ENCODE measurements around the gene CSRP1. TPM values are rescaled to one million over a fixed set of nuclear protein-coding genes. Genes with fewer than 3 reads are reported as not detected.
"Not testable (repeated sequence)": the region's sequence is repeated elsewhere in the genome, so short reads cannot be mapped to it uniquely, and the experiment has no call there.

CSRP1 gene
- total RNA-seq, 1 donor from 2014 or later = 67.7 TPM

- peak; percentile 88 for DNase-seq (ENCODE audit: low spot score)
- ATAC-seq = peak; percentile 88
These were observed 25.0 kb downstream of the CSRP1 start for GRCh38 chr1:201481761-201482493.

GRCh38 chr1:201481004-201481380, 25.9 kb downstream of the CSRP1 start:
- ATAC-seq (no peak), DNase-seq (ENCODE audit: low spot score) (no peak)

DNA sequence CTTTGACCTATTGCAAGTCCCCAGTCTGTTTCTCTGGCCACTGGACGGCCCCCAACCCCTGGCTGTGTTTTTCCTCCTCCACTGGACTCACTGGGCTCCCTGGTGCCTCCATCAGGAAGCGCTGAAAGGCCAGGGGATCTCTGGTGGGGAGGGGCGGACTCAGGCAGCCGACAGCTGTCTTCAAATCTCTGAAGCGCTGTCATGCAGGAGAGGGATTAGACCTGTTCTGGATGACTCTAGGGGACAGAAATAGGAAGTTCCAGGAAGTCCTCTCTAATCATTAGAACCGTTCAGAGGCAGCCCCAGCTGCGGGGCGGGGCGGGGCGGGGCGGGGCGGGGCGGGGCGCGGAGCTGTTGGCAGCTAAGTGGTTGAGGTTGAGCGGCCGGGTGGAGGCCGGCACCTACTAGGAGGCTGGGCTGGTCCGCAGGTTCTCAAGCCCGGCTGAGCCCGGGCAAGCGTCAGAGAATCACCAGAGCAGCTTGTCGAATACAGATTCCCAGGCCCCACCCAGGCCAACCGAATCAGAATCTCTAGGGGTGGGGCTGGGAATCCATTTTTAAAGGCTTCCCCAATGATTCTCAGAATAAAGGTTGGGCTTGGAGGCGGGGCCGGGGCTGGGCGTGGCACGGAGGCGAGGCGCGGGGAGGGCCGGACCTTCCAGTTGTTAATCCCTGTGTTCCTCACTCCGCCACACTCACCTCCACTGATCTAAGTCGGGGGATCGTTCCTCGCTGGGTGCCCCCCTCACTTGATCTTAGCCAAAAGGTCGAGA, 26.5 kb downstream of the CSRP1 start:
- ATAC-seq = peak; percentile 77
- peak; percentile 77 for DNase-seq (ENCODE audit: low spot score)

DNA sequence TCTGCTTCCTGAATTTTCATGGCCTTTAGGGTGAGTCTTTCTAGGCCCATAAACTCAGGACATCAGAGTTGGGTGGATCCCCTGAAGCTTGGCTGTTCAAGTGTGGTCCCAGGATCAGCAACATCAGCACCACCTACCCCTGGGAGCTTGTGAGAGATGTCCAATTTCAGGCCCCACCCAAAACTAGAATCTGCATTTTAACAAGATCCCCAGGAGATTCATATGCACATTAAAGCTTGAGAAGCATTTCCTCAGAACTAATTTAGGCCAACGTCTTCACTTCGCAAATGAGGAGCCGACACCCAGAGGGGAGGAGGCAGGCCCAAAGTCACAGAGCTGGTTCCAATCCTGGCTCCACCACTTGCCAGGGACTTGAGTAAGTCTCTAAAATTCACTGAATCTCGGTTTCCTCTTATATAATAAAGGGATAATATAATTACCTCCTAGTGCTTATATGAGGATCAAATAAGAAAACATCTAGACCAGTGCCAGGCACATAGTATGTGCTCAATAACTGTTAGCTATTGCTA, 27.7 kb downstream of the CSRP1 start:
- ATAC-seq = no peak
- no peak for DNase-seq (ENCODE audit: low spot score)

- not testable (repeated sequence) for DNase-seq (ENCODE audit: low spot score); ATAC-seq
These were observed 28.3 kb downstream of the CSRP1 start for GRCh38 chr1:201478666-201479065.

DNA sequence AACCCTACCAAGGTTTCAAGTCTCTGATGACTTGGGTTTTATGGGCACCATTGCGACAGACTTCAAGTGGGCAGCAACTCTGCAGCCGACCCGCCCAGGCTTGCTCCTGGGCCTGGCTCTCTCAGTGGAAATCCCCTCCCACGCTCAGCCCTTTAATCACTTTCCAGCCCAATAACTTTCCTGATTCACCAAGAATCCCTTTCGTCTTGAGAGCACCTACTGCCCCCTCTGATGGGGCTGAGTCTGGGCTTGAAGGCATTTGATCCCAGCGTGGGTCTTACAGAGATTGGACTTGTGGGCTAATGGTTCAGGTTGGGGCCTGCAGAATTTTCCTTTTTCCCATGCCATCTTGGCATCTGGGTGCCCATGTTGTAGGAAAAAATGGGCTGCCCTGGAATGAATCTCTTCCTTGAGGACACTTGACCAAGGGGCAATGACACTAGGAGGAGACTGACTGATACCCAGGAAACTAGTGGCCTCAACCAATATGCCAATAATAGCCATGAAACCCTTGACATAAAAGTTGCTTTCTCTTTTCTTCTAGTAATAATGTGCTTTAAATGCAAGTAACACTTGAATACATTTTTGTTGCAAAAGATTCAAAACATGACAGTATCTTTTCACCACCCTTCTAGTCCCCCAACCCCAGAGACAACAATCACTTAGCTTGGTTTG, 30.1 kb downstream of the CSRP1 start:
- DNase-seq (ENCODE audit: low spot score) = no peak
- no peak for ATAC-seq

GRCh38 chr1:201475915-201476669, 30.8 kb downstream of the CSRP1 start:
- ATAC-seq (no peak), DNase-seq (ENCODE audit: low spot score) (no peak)

- DNase-seq (ENCODE audit: low spot score) (no peak), ATAC-seq (no peak)
These were observed 31.8 kb downstream of the CSRP1 start for GRCh38 chr1:201475130-201475529.

GRCh38 chr1:201473296-201473695, 33.6 kb downstream of the CSRP1 start:
- ATAC-seq (no peak), DNase-seq (ENCODE audit: low spot score) (no peak)

DNA sequence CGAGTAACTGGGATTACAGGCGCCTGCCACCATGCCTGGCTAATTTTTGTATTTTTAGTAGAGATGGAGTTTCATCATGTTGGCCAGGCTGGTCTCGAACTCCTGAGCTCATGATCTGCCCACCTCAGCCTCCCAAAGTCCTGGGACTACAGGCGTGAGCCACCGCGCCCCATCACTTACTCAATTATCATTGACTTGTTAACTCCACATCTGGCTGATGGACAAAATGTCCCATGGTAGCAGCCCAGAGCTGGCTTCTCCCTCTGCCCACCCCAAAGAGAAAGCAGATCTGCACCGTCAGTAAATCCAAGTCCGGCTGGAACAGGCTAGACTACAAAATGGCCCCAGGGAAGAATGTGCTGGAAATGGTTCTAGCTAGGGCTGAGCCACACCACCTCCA, 34.6 kb downstream of the CSRP1 start:
- not testable (repeated sequence) for ATAC-seq; DNase-seq (ENCODE audit: low spot score)

DNA sequence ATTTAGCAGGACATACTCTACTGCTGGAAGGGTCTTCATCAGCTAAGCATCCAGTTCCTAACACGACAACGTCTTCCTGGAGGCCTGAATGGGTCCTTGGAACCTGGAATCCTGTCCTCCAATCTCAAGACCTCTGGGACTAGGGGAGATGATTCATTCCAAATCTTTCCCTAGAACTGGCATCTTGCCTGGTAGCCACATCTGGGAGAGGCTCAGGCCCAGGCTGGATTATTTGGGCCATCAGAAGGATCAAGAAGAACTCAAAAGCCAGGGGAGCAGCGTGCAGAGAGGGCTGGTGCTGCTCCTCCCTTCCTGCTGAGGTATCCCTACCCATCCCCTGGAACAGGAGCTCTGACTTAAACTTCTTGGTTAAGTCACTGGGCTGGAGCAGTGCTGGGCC, 35.2 kb downstream of the CSRP1 start:
- DNase-seq (ENCODE audit: low spot score) = no peak

DNA sequence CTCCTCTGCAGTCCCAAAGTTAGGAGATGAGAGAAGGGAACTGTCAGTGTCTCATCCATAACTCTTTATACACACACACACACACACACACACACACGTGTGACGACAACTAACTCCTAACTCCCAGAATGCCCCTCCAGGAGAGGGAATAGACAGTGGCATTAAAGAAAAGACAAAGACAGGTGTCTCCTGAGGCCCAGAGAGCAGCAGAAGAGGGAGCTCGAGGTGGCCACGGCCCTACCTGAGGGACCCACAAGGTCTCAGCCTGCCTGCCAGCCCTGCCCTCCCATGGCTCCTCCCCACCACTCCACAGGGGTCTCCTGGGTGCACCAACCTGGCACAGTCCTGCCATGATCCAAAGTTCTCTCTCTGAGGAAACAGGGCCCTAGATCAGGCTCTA, 36.3 kb downstream of the CSRP1 start:
- DNase-seq (ENCODE audit: low spot score) (no peak), ATAC-seq (no peak)

More for the DNA sequence above, 35.2 kb downstream of the CSRP1 start:
- ATAC-seq = no peak

DNA sequence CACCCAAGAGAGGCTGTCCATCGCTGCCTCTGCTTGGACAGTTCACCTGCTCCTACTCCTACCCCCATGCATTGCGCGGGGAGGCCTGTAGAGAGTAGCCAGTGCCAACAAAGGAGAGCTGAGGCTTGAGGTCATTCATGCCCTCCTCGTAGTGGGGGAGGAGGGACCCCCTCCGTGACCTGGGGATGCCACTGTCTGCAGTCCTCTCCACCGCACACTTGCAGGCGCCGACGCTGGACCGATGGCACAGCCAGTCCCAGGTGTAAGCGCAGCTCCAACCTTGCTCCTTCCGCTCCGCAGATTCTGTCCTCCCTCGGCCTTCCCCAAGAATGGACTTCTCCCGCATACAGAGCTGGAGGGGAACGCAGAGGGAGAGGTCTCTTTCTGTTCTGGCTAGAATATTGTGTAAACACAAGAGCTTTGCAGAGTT, 37.3 kb downstream of the CSRP1 start:
- DNase-seq (ENCODE audit: low spot score) (no peak), ATAC-seq (no peak)

- ATAC-seq (peak; percentile 81), DNase-seq (ENCODE audit: low spot score) (peak; percentile 54)
These were observed 37.9 kb downstream of the CSRP1 start, which contains the start of gene PHLDA3 for GRCh38 chr1:201468844-201469644. Gene PHLDA3, minus strand, starts transcription at chr1:201469188. Its CDS starts 402 bp downstream, at chr1:201468786.

- ATAC-seq (peak; percentile 49), DNase-seq (ENCODE audit: low spot score) (no peak)
These were observed 38.5 kb downstream of the CSRP1 start for GRCh38 chr1:201468501-201468843.

DNA sequence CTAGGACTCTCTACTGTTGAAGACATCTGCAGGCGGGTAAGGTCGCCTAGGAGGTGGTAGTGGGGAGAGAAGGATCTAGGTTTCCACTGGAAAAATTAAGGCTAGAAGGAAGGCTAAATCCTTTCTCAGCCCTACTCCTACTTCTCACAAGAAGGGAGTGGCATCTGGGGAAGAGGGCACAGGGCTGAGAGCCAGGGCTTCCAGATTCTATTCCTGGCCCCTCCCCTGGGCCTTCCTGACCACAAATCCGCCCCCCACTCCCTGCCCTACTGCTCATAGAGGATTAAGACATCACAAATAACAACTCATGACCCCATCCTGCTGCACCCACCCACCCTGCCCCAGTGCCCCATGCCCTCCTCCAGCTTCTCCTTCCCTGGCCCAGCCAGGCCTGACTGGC, 40.4 kb downstream of the CSRP1 start:
- DNase-seq (ENCODE audit: low spot score) = no peak
- ATAC-seq = no peak

GRCh38 chr1:201465698-201466290, 41.1 kb downstream of the CSRP1 start:
- no peak for DNase-seq (ENCODE audit: low spot score)
- no peak for ATAC-seq

DNA sequence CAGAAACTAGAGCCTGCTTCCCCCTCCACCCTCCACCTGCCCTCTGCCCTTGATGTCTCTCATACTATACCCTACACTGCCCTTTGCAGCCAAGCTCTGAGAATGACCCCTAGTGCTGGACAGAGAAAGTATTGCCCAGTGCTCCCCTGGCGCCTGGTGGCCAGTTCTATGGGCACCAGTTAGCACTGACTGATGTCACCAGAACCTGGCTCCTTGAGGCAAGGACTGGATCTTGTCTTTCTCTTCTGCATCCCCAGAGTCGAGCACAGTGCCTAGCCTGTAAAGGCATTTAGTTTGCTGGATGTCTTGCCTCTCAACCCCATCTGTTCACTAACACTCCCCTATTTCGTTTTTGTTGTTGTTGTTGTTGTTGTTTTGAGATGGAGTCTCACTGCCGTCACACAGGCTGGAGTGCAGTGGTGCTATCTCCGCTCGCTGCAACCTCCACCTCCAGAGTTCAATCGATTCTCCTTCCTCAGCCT, 43.8 kb downstream of the CSRP1 start:
- ATAC-seq (peak; percentile 25), DNase-seq (ENCODE audit: low spot score) (no peak)

Data from left lobe of liver (tissue), 2 donors.